CD14-positive monocyte (primary cell): ENCODE measurements around the gene USP44. TPM values are rescaled to one million over a fixed set of nuclear protein-coding genes. Genes with fewer than 3 reads are reported as not detected.

ENCODE experiments used
- DNase-seq, 3 donors: peaks; one replicate each; pipeline ENCODE4 v3.0.0-alpha.2; 2011 to 2022
- H2AFZ ChIP-seq: 2 replicates; pipeline ENCODE4 v1.6.0; 2012; ENCODE audit warnings: mild to moderate bottlenecking, low read depth, low read length, inconsistent platforms; ENCODE audit not compliant: insufficient read depth, poor library complexity, severe bottlenecking
- H3K27ac ChIP-seq, 2 donors: 1 replicate in 1 of 2; 2 replicates in 1 of 2; pipeline ENCODE4 v1.5.1; 2012 to 2013; ENCODE audit warnings: low read length in 2 of 2, control low read depth in 1 of 2, inconsistent platforms in 1 of 2, low read depth in 1 of 2, mild to moderate bottlenecking in 1 of 2
- H3K27me3 ChIP-seq, 2 donors: one replicate each; pipeline versions ENCODE4 v1.6.0 to v1.6.1; 2011 to 2013; ENCODE audit warnings: low read length in 2 of 2; ENCODE audit not compliant: control insufficient read depth in 2 of 2, insufficient read depth in 2 of 2
- H3K36me3 ChIP-seq, 2 donors: replicated peaks in 1 of 2; 1 replicate in 1 of 2; 2 replicates in 1 of 2; pipeline versions ENCODE4 v1.5.1 to v1.6.1; 2012 to 2013; ENCODE audit warnings: low read length in 2 of 2, control low read depth in 1 of 2, inconsistent platforms in 1 of 2, mild to moderate bottlenecking in 1 of 2; ENCODE audit not compliant: insufficient read depth in 2 of 2, control insufficient read depth in 1 of 2
- H3K4me1 ChIP-seq, 2 donors: 1 replicate in 1 of 2; 2 replicates in 1 of 2; pipeline versions ENCODE4 v1.5.1 to v1.6.1; 2012 to 2013; ENCODE audit warnings: low read length in 2 of 2, control low read depth in 1 of 2, inconsistent platforms in 1 of 2, mild to moderate bottlenecking in 1 of 2, moderate library complexity in 1 of 2; ENCODE audit not compliant: insufficient read depth in 2 of 2, control insufficient read depth in 1 of 2
- H3K4me2 ChIP-seq: replicated peaks from 2 replicates; pipeline ENCODE3; 2012; ENCODE audit warnings: low read length, moderate library complexity, mild to moderate bottlenecking; ENCODE audit not compliant: poor library complexity, severe bottlenecking; ENCODE audit errors: extremely low read depth
- H3K4me3 ChIP-seq, 3 experiments: fragments of 200-600 bp in 1 of 3; sonication (generic) in 1 of 3; replicated peaks in 1 of 3; 1 replicate in 2 of 3; 2 replicates in 1 of 3; pipeline ENCODE4 v1.5.1; 2011 to 2013; ENCODE audit warnings: low read length in 3 of 3, mild to moderate bottlenecking in 3 of 3, control low read depth in 2 of 3, low read depth in 2 of 3, inconsistent platforms in 1 of 3, moderate library complexity in 1 of 3
- H3K79me2 ChIP-seq: 2 replicates; pipeline ENCODE4 v1.6.0; 2012; ENCODE audit warnings: mild to moderate bottlenecking, control low read depth, inconsistent platforms, low read length, moderate library complexity; ENCODE audit not compliant: insufficient read depth
- H3K9ac ChIP-seq: 2 replicates; pipeline ENCODE4 v1.6.0; 2017; ENCODE audit warnings: low read length, mild to moderate bottlenecking; ENCODE audit not compliant: insufficient read depth, poor library complexity, severe bottlenecking
- H3K9me3 ChIP-seq, 2 donors: replicated peaks in 1 of 2; 1 replicate in 1 of 2; 2 replicates in 1 of 2; pipeline versions ENCODE4 v1.5.1 to v1.6.1; 2012 to 2013; ENCODE audit warnings: low read length in 2 of 2, control low read depth in 1 of 2; ENCODE audit not compliant: control insufficient read depth in 1 of 2, insufficient read depth in 1 of 2
- H4K20me1 ChIP-seq: 2 replicates; pipeline ENCODE4 v1.6.0; 2012; ENCODE audit warnings: mild to moderate bottlenecking, low read length, control low read depth, moderate library complexity; ENCODE audit not compliant: insufficient read depth
- H3K27ac Mint-ChIP-seq, 7 donors: one replicate each; pipeline ENCODE4 v1.8.0; 2020; ENCODE audit warnings: mild to moderate bottlenecking in 7 of 7, mixed read lengths in 7 of 7, moderate library complexity in 6 of 7, inconsistent platforms in 2 of 7
- H3K27me3 Mint-ChIP-seq, 3 donors: one replicate each; pipeline ENCODE4 v1.8.0; 2021 to 2022; ENCODE audit warnings: low read depth in 3 of 3, mild to moderate bottlenecking in 3 of 3, mixed read lengths in 3 of 3, moderate library complexity in 3 of 3, inconsistent platforms in 1 of 3
- H3K36me3 Mint-ChIP-seq, 2 donors: one replicate each; pipeline ENCODE4 v1.8.0; 2020; ENCODE audit warnings: mixed read lengths in 2 of 2, inconsistent platforms in 1 of 2, mild to moderate bottlenecking in 1 of 2
- H3K4me1 Mint-ChIP-seq: one replicate; pipeline ENCODE4 v1.8.0; 2020; ENCODE audit warnings: mild to moderate bottlenecking, mixed read lengths
- H3K4me3 Mint-ChIP-seq, 2 donors: one replicate each; pipeline ENCODE4 v1.8.0; 2020; ENCODE audit warnings: mild to moderate bottlenecking in 2 of 2, mixed read lengths in 2 of 2, moderate library complexity in 1 of 2
- H3K9me3 Mint-ChIP-seq, 7 donors: one replicate each; pipeline ENCODE4 v1.8.0; 2020 to 2022; ENCODE audit warnings: mixed read lengths in 7 of 7, mild to moderate bottlenecking in 6 of 7, moderate library complexity in 6 of 7, inconsistent platforms in 2 of 7
- WGBS: methylation state at CpG from one replicate; pipeline ENCODE4 v1.1.5; 2013; ENCODE audit warnings: missing lambda C conversion rate; ENCODE audit not compliant: insufficient coverage; 5-methylcytosine and 5-hydroxymethylcytosine counted together
- intact Hi-C, 2 donors: fragments of 100-400 bp; cut with micrococcal nuclease; formaldehyde crosslinking; loops; one replicate each; pipeline versions ENCODE4 v1.15.0 to v1.15.1; 2023
- polyA plus RNA-seq, 3 donors: library from polyadenylated mRNA; depleted of rRNA in 1 of 3; unstranded in 2 of 3; stranded (reverse) in 1 of 3; fragments of 300-500 nt in 2 of 3; fragments of >200 nt in 1 of 3; fragmentation: Illumina TruSeq in 2 of 3; gene quantifications; 1 replicate in 2 of 3; 2 replicates in 1 of 3; pipeline ENCODE4 v1.2.3, GENCODE V29; 2012 to 2021
- TF ChIP-seq, protein P1 (sequence below): fragments of 200-600 bp; IDR thresholded peaks from one replicate; pipeline ENCODE4 v1.8.0; 2022; ENCODE audit warnings: antibody characterized with exemption, mild to moderate bottlenecking

USP44 gene
- polyA plus RNA-seq, 3 donors, result 0.12 to 0.13 TPM; not detected in 1

- no peak overlapping the region for H3K4me3 ChIP-seq
- H3K27me3 ChIP-seq, result no peaks in the 10 kb centered on the region
- H3K27me3 Mint-ChIP-seq, result no peaks in the 10 kb centered on the region
- peak overlapping the region in 1 of 7 donors; percentile 37 for H3K27ac Mint-ChIP-seq
- H3K9me3 Mint-ChIP-seq, result no peaks in the 10 kb centered on the region
- peaks cover 57 to 81% of the 10 kb centered on the region in 2 donors for H3K36me3 ChIP-seq
- H3K9me3 ChIP-seq, result no peaks in the 10 kb centered on the region
- H3K4me3 Mint-ChIP-seq, result no peak overlapping the region
- intact Hi-C loops, result no loop called here
- peaks cover 68% of the 10 kb centered on the region for H3K79me2 ChIP-seq
- H4K20me1 ChIP-seq, result peaks cover 43% of the 10 kb centered on the region
- H3K4me1 ChIP-seq, result peaks cover 3 to 9% of the 10 kb centered on the region in 2 donors
- H2AFZ ChIP-seq, result no peak overlapping the region
- H3K9ac ChIP-seq, result no peak overlapping the region
- peaks cover 24% of the 10 kb centered on the region for H3K4me1 Mint-ChIP-seq
- TF ChIP-seq, protein P1, sequence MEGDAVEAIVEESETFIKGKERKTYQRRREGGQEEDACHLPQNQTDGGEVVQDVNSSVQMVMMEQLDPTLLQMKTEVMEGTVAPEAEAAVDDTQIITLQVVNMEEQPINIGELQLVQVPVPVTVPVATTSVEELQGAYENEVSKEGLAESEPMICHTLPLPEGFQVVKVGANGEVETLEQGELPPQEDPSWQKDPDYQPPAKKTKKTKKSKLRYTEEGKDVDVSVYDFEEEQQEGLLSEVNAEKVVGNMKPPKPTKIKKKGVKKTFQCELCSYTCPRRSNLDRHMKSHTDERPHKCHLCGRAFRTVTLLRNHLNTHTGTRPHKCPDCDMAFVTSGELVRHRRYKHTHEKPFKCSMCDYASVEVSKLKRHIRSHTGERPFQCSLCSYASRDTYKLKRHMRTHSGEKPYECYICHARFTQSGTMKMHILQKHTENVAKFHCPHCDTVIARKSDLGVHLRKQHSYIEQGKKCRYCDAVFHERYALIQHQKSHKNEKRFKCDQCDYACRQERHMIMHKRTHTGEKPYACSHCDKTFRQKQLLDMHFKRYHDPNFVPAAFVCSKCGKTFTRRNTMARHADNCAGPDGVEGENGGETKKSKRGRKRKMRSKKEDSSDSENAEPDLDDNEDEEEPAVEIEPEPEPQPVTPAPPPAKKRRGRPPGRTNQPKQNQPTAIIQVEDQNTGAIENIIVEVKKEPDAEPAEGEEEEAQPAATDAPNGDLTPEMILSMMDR, result no peak
- DNase-seq, result no peak
- H3K27ac ChIP-seq, result no peak overlapping the region
- WGBS, result 100% methylated on average over 1 of the region's 7 CpGs
- no peak overlapping the region for H3K4me2 ChIP-seq
- H3K36me3 Mint-ChIP-seq, result peaks cover 56 to 70% of the 10 kb centered on the region in 2 donors
Measured at GRCh38 chr12:95481888-95482287, 69.4 kb downstream of the USP44 start.

- Histone ChIP-seq H4K20me1 (peaks cover 43% of the 10 kb centered on the region), H3K27ac (no peak overlapping the region), H3K4me3 (no peak overlapping the region), H3K27me3 (no peaks in the 10 kb centered on the region), H3K9ac (no peak overlapping the region), H3K36me3 (peaks cover 57 to 81% of the 10 kb centered on the region in 2 donors), H3K4me1 (peaks cover 3 to 9% of the 10 kb centered on the region in 2 donors), H3K79me2 (peaks cover 75% of the 10 kb centered on the region), H3K4me2 (no peak overlapping the region), H2AFZ (no peak overlapping the region), H3K9me3 (no peaks in the 10 kb centered on the region)
- intact Hi-C loops, result no loop called here
- Mint-ChIP-seq H3K9me3 (no peaks in the 10 kb centered on the region), H3K27ac (peak overlapping the region in 1 of 7 donors; percentile 22), H3K36me3 (peaks cover 55 to 70% of the 10 kb centered on the region in 2 donors), H3K27me3 (no peaks in the 10 kb centered on the region), H3K4me1 (peaks cover 24% of the 10 kb centered on the region), H3K4me3 (no peak overlapping the region)
- no peak for DNase-seq
- TF ChIP-seq, protein P1, result no peak
- WGBS, result 66% methylated on average over 3 of the region's 3 CpGs
Measured at GRCh38 chr12:95481072-95481471, 70.2 kb downstream of the USP44 start.
